Right hindlimb (tissue), 1 donor: ENCODE measurements around the gene VPS36.
"Not testable (repeated sequence)": the region's sequence is repeated elsewhere in the genome, so short reads cannot be mapped to it uniquely, and the experiment has no call there.

ENCODE experiments used
- DNase-seq: peaks from one replicate; pipeline ENCODE4 v3.0.0-alpha.2; 2018

The VPS36 gene

GRCh38 chr13:52374389-52374788, 76.0 kb downstream of the VPS36 start:
- DNase-seq: no peak

- not testable (repeated sequence) for DNase-seq
These were observed 77.2 kb downstream of the VPS36 start for GRCh38 chr13:52373277-52373676.

- DNase-seq: no peak
These were observed 78.6 kb downstream of the VPS36 start for GRCh38 chr13:52371736-52372247.

- peak; percentile 46 for DNase-seq
These were observed 84.1 kb downstream of the VPS36 start for GRCh38 chr13:52366291-52366690.
